Measurements from ENCODE around the gene RUSC2.

The RUSC2 gene

DNA sequence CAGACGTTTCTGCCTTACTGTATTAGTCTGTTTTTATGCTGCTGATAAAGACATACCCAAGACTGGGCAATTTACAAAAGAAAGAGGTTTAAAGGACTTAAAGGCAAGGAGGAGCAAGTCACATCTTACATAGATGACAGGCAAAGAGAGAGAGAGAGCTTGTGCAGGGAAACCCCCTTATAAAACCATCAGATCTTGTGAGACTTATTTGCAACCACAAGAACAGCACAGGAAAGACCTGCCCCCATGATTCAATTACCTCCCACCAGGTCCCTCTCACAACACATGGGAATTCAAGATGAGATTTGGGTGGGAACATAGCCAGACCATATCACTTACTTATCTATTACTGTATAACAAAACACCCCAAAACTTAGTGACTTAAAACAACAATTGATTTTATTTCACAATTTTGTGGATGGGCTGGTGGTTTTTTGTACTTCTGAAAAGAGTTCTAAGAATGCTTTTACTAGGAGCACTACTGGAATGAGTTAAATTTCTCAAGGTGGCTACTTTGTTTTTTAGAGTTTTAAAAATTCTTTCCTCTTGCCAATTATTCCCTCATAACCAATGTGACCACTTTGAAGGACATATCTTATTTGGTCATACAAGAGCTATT lies 10.3 kb downstream of the RUSC2 start:
- TF ChIP-seq, protein P1, sequence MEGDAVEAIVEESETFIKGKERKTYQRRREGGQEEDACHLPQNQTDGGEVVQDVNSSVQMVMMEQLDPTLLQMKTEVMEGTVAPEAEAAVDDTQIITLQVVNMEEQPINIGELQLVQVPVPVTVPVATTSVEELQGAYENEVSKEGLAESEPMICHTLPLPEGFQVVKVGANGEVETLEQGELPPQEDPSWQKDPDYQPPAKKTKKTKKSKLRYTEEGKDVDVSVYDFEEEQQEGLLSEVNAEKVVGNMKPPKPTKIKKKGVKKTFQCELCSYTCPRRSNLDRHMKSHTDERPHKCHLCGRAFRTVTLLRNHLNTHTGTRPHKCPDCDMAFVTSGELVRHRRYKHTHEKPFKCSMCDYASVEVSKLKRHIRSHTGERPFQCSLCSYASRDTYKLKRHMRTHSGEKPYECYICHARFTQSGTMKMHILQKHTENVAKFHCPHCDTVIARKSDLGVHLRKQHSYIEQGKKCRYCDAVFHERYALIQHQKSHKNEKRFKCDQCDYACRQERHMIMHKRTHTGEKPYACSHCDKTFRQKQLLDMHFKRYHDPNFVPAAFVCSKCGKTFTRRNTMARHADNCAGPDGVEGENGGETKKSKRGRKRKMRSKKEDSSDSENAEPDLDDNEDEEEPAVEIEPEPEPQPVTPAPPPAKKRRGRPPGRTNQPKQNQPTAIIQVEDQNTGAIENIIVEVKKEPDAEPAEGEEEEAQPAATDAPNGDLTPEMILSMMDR (IDR thresholded peaks at IDR 0.05; ENCODE audit: low read depth, low read length) = no peak
- H3K4me3 ChIP-seq (ENCODE audit: low read depth, low read length) = no peak overlapping the region
- no peaks in the 10 kb centered on the region for H3K9me3 ChIP-seq
- no peaks in the 10 kb centered on the region for H3K36me3 ChIP-seq
- no peaks in the 10 kb centered on the region for H3K4me1 ChIP-seq
- H3K27me3 ChIP-seq = no peaks in the 10 kb centered on the region
- no peak for DNase-seq

DNA sequence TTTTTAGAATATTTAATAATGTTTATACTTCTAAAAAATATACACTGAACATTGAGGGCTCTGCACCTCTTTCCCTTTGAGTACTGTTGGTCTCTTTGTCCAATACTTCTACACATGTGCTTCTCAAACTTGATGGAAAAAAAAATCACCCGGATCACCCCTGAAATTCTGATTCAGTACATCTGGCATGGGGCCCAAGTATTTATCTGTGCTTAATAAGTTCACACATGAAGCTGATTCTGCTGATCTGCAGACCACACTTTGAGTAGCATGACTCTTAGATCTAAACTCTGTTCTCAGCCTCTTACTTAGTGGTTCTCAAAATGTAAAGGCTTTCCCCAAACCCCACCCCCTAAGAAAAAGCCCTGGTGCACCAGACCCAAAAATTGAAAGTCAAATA lies 12.0 kb downstream of the RUSC2 start:
- no peaks in the 10 kb centered on the region for H3K9me3 ChIP-seq
- TF ChIP-seq, protein P1 (IDR thresholded peaks at IDR 0.05; ENCODE audit: low read depth, low read length) = no peak

GRCh38 chr9:35506359-35506758 lies 16.4 kb downstream of the RUSC2 start:
- TF ChIP-seq, protein P1 (IDR thresholded peaks at IDR 0.05; ENCODE audit: low read depth, low read length) = no peak
- DNase-seq = no peak
- no peaks in the 10 kb centered on the region for H3K36me3 ChIP-seq

More for the DNA sequence above, 12.0 kb downstream of the RUSC2 start:
- no peak overlapping the region for H3K4me3 ChIP-seq (ENCODE audit: low read depth, low read length)
- H3K4me1 ChIP-seq = no peaks in the 10 kb centered on the region
- H3K36me3 ChIP-seq = no peaks in the 10 kb centered on the region
- DNase-seq = no peak
- H3K27me3 ChIP-seq = no peaks in the 10 kb centered on the region

DNA sequence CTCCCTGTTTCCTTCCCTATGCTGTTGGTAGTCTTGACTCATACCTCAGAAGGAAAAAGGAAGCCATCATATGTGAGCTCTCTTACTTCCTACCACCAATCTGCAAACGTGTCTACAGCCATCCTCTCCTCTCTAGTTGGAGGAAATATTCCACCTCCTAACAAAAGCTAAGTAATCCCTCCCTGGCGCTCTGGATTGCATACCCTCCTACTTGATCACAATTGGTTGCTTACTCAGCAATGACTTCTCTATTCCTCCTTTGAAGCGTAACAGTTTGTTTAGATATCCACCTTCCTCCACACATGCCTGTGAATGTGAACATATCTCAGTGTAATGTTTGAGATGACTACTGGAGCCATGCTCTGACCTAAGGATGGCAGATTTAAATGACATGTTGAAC lies 18.2 kb downstream of the RUSC2 start:
- DNase-seq = no peak
- TF ChIP-seq, protein P1 (IDR thresholded peaks at IDR 0.05; ENCODE audit: low read depth, low read length) = no peak
- no peaks in the 10 kb centered on the region for H3K4me1 ChIP-seq

More at GRCh38 chr9:35506359-35506758, 16.4 kb downstream of the RUSC2 start:
- Histone ChIP-seq H3K9me3 (no peaks in the 10 kb centered on the region), H3K4me3 (ENCODE audit: low read depth, low read length) (no peak overlapping the region), H3K4me1 (no peaks in the 10 kb centered on the region), H3K27me3 (no peaks in the 10 kb centered on the region; the same call in 1 of the 2 replicates)

DNA sequence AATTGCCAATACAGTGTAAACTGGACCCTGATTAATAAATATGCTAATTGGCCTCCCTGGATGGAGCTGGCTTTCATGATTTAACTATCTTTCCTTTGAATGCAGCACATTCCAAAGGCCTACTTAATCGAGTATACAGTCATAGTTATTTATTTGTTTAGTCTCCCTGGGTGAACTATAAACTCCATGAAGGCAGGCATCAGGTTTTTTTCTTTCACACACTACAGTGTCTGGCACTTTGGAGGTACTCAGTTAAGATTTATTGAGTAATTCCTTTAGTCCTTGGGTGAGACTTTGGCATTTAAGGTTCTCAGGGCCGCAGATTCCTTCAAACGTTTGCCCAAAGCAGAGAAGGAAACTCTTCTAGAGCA lies 20.5 kb downstream of the RUSC2 start:
- DNase-seq = no peak
- no peak overlapping the region for H3K4me3 ChIP-seq (ENCODE audit: low read depth, low read length)
- TF ChIP-seq, protein P1 (IDR thresholded peaks at IDR 0.05; ENCODE audit: low read depth, low read length) = no peak

More for the DNA sequence above, 18.2 kb downstream of the RUSC2 start:
- H3K36me3 ChIP-seq = no peaks in the 10 kb centered on the region
- H3K9me3 ChIP-seq = no peaks in the 10 kb centered on the region
- H3K27me3 ChIP-seq = no peaks in the 10 kb centered on the region; the same call in 1 of the 2 replicates
- no peak overlapping the region for H3K4me3 ChIP-seq (ENCODE audit: low read depth, low read length)

GRCh38 chr9:35510754-35511428 lies 21.0 kb downstream of the RUSC2 start:
- Histone ChIP-seq H3K27me3 (no peaks in the 10 kb centered on the region; the same call in 1 of the 2 replicates), H3K4me3 (ENCODE audit: low read depth, low read length) (no peak overlapping the region), H3K9me3 (no peaks in the 10 kb centered on the region), H3K4me1 (no peaks in the 10 kb centered on the region), H3K36me3 (no peaks in the 10 kb centered on the region)
- TF ChIP-seq, protein P1 (IDR thresholded peaks at IDR 0.05; ENCODE audit: low read depth, low read length) = no peak
- no peak for DNase-seq

More for the DNA sequence above, 20.5 kb downstream of the RUSC2 start:
- H3K27me3 ChIP-seq = no peaks in the 10 kb centered on the region; the same call in 1 of the 2 replicates
- no peaks in the 10 kb centered on the region for H3K36me3 ChIP-seq
- no peaks in the 10 kb centered on the region for H3K4me1 ChIP-seq
- no peaks in the 10 kb centered on the region for H3K9me3 ChIP-seq
